K562 (cell line): ENCODE results near the gene AMBP. TPM values are rescaled to one million over a fixed set of nuclear protein-coding genes. Genes with fewer than 3 reads are reported as not detected.

ENCODE experiments used
- ATAC-seq: fragments of 200-7000 bp; cut with Tn5 transposase; 3 replicates; pipeline ENCODE4 v1.9.1; 2020; ENCODE audit warnings: moderate library complexity
- BruUV-seq: library from RNA; stranded (reverse); fragments of 400-500 nt; replicated peaks from 2 replicates; lab custom pipeline; 2021; lab: Mats Ljungman, UMichigan
- CTCF ChIA-PET: fragments of 300-600 bp; formaldehyde crosslinking; extraction: SDS; loops from one replicate; lab custom pipeline; 2021; ENCODE audit warnings: low intra/inter-chr PET ratio; lab: Yijun Ruan, JAX
- POLR2A ChIA-PET: fragments of 300-600, 350-650 bp; sonication (Branson Sonifier 250); formaldehyde crosslinking; extraction: SDS; loops from one replicate; lab custom pipeline; 2021; ENCODE audit warnings: antibody characterized with exemption, inconsistent platforms; lab: Yijun Ruan, JAX
- DNase-seq, 4 experiments: peaks; one replicate each; pipeline versions ENCODE4 v3.0.0 to v3.0.0-alpha.2; 2011 to 2018; ENCODE audit warnings: low spot score in 3 of 4, mixed read lengths in 3 of 4; ENCODE audit errors: extremely low read depth in 1 of 4
- FAIRE-seq: peaks from 2 replicates; lab custom pipeline; 2011; peaks lifted over from hg19 to GRCh38; lab: Jason Lieb, UNC
- H2AFZ ChIP-seq: 2 replicates; pipeline ENCODE4 v1.6.0; 2011; ENCODE audit warnings: low read depth, low read length, control low read depth, inconsistent platforms
- H3K27ac ChIP-seq: fragments of 200-600 bp; 3 replicates; pipeline ENCODE4 v1.8.0; 2011; ENCODE audit warnings: low read depth, mild to moderate bottlenecking, control low read depth, inconsistent platforms, low read length, moderate library complexity, mixed read lengths; ENCODE audit errors: extremely low read depth
- H3K27me3 ChIP-seq, 2 experiments: fragments of 300-600 bp in 1 of 2; 2 replicates in 1 of 2; 3 replicates in 1 of 2; pipeline versions ENCODE4 v1.6.0 to v1.8.0; 2011; ENCODE audit warnings: inconsistent platforms in 2 of 2, low read length in 2 of 2, mild to moderate bottlenecking in 1 of 2, mixed read lengths in 1 of 2, moderate library complexity in 1 of 2; ENCODE audit not compliant: control insufficient read depth in 2 of 2, insufficient read depth in 2 of 2
- H3K36me3 ChIP-seq: fragments of 300-600 bp; 3 replicates; pipeline ENCODE4 v1.8.0; 2011; ENCODE audit warnings: mild to moderate bottlenecking, low read length, inconsistent platforms; ENCODE audit not compliant: control insufficient read depth, insufficient read depth
- H3K4me1 ChIP-seq, 2 experiments: fragments of 200-600 bp in 1 of 2; replicated peaks in 1 of 2; 2 replicates in 1 of 2; 3 replicates in 1 of 2; pipeline versions ENCODE4 v1.5.1 to v1.8.0; 2011; ENCODE audit warnings: inconsistent platforms in 2 of 2, low read length in 2 of 2, mild to moderate bottlenecking in 1 of 2, mixed read lengths in 1 of 2, moderate library complexity in 1 of 2; ENCODE audit not compliant: control insufficient read depth in 2 of 2, insufficient read depth in 2 of 2
- H3K4me2 ChIP-seq: 2 replicates; pipeline ENCODE4 v1.6.1; 2011; ENCODE audit warnings: low read length, control low read depth, inconsistent platforms, mixed read lengths; ENCODE audit not compliant: insufficient read depth
- H3K4me3 ChIP-seq: fragments of 200-600 bp; sonication (generic), shearing (Covaris generic); 2 replicates; pipeline ENCODE4 v1.5.1; 2016; ENCODE audit warnings: control low read depth, inconsistent platforms
- H3K79me2 ChIP-seq: fragments of 200-600 bp; 3 replicates; pipeline ENCODE4 v1.8.0; 2011; ENCODE audit warnings: low read length, inconsistent platforms; ENCODE audit not compliant: control insufficient read depth, insufficient read depth
- H3K9ac ChIP-seq, 2 experiments: 2 replicates each; pipeline versions ENCODE4 v1.6.0 to v1.6.1; 2011; ENCODE audit warnings: low read depth in 2 of 2, low read length in 2 of 2, control low read depth in 1 of 2, inconsistent platforms in 1 of 2, mild to moderate bottlenecking in 1 of 2, mixed read lengths in 1 of 2; ENCODE audit not compliant: insufficient read depth in 1 of 2
- H3K9me1 ChIP-seq: one replicate; pipeline ENCODE4 v1.6.0; 2011; ENCODE audit warnings: inconsistent platforms, mild to moderate bottlenecking, low read length, moderate library complexity; ENCODE audit not compliant: control insufficient read depth, insufficient read depth
- H3K9me3 ChIP-seq: replicated peaks from 2 replicates; pipeline ENCODE4 v1.5.1; 2011; ENCODE audit warnings: low read depth, low read length, inconsistent platforms; ENCODE audit not compliant: control insufficient read depth, insufficient read depth
- H4K20me1 ChIP-seq: replicated peaks from 2 replicates; pipeline ENCODE4 v1.6.1; 2011; ENCODE audit warnings: low read length, inconsistent platforms, mixed read lengths; ENCODE audit not compliant: control insufficient read depth, insufficient read depth
- CREB3L1 ChIP-seq: fragments of 450-650 bp; IDR thresholded peaks from 2 replicates; pipeline ENCODE4 v1.6.1; 2014; ENCODE audit warnings: low read depth, mild to moderate bottlenecking, moderate library complexity, borderline replicate concordance
- ELK1 ChIP-seq: sonication (generic); formaldehyde crosslinking; IDR thresholded peaks from 2 replicates; pipeline ENCODE4 v1.8.1; 2022; ENCODE audit warnings: missing genetic modification reagents
- LCOR ChIP-seq: sonication (generic); formaldehyde crosslinking; IDR thresholded peaks from 2 replicates; pipeline ENCODE4 v1.8.0; 2022; ENCODE audit warnings: mild to moderate bottlenecking, missing genetic modification reagents
- NFIC ChIP-seq: fragments of 450-650 bp; IDR thresholded peaks from 2 replicates; pipeline ENCODE4 v1.6.1; 2017; ENCODE audit warnings: mild to moderate bottlenecking, inconsistent platforms
- ZFP30 ChIP-seq: fragments of 250-450 bp; sonication (Bioruptor Pico); IDR thresholded peaks from 2 replicates; pipeline ENCODE4 v1.8.0; 2022; ENCODE audit warnings: moderate library complexity, mild to moderate bottlenecking, inconsistent platforms, borderline replicate concordance
- ZFP36 ChIP-seq: fragments of 150-350 bp; IDR thresholded peaks from 2 replicates; pipeline ENCODE4 v1.6.1; 2018; ENCODE audit warnings: low read length, low read depth; ENCODE audit not compliant: partially characterized antibody
- WGBS: fragments of 100-300 bp; shearing (Covaris generic); methylation state at CpG from one replicate; pipeline ENCODE4 v1.1.6; 2016; ENCODE audit warnings: low coverage, mixed read lengths; ENCODE audit not compliant: insufficient coverage; ENCODE audit errors: missing lambda C conversion rate; 5-methylcytosine and 5-hydroxymethylcytosine counted together
- in situ Hi-C: fragments of 300-500 bp; cut with MboI; formaldehyde crosslinking; loops from 4 replicates; pipeline ENCODE4 v1.15.0; 2018; ENCODE audit warnings: inconsistent platforms, mixed read lengths
- intact Hi-C: fragments of 100-400 bp; cut with micrococcal nuclease; formaldehyde crosslinking; loops from 2 replicates; pipeline ENCODE4 v1.14.2; 2022
- polyA plus RNA-seq, 8 experiments: library from polyadenylated mRNA; depleted of rRNA in 4 of 8; stranded (reverse) in 5 of 8; unstranded in 3 of 8; fragments of >200 nt; fragmentation: Nextera tagmentation in 2 of 8; fragmentation: Illumina TruSeq in 1 of 8; extraction: Ambion mirVana in 2 of 8; extraction: Trizol in 1 of 8; gene quantifications; 2 replicates each; pipeline versions ENCODE4 v1.2.1 to v1.2.3, GENCODE V29; 2011 to 2014; ENCODE audit warnings: inconsistent platforms in 1 of 8, missing spikeins in 1 of 8
- total RNA-seq, 7 experiments: library from RNA; depleted of rRNA in 6 of 7; stranded (reverse); fragments of >200 nt in 6 of 7; fragmentation: Illumina TruSeq in 2 of 7; extraction: Trizol in 2 of 7; gene quantifications; 2 replicates each; pipeline versions ENCODE4 v1.2.1 to v1.2.3, GENCODE V29; 2011 to 2021; ENCODE audit warnings: low replicate concordance in 1 of 7

AMBP gene
- total and polyA plus RNA-seq, 9 of the 15 experiments (the other 6 are each of a cell fraction or from before 2014, with no cell fraction given), result 1.3 TPM; not detected in 8

GRCh38 chr9:114114364-114114763 lies 36.3 kb upstream of the AMBP start (continued):
- TF ChIP-seq ELK1 (CRISPR knock-in tag), result no peak
- no peak for TF ChIP-seq ZFP30 (CRISPR knock-in tag)
- no peak for TF ChIP-seq LCOR (CRISPR knock-in tag)
- TF ChIP-seq, all 486 proteins: peak for 0

GRCh38 chr9:114112778-114113584 lies 34.9 kb upstream of the AMBP start:
- in situ Hi-C loops, result no loop called here
- Histone ChIP-seq H3K27ac (no peak overlapping the region), H3K4me3 (no peak overlapping the region), H3K79me2 (no peaks in the 10 kb centered on the region), H3K27me3 (peaks cover 8 to 46% of the 10 kb centered on the region in 2 experiments; a peak in 3 of 5 replicates), H3K36me3 (no peaks in the 10 kb centered on the region), H3K4me1 (peaks cover 0 to 2% of the 10 kb centered on the region in 2 experiments; a peak in 1 of 5 replicates), H3K9ac (no peak overlapping the region), H3K9me1 (no peaks in the 10 kb centered on the region), H3K4me2 (no peak overlapping the region), H2AFZ (no peak overlapping the region), H3K9me3 (no peaks in the 10 kb centered on the region), H4K20me1 (peaks cover 3% of the 10 kb centered on the region; the same call in 1 of the 2 replicates)
- TF ChIP-seq NFIC (0 out of 2 replicates have a peak, but pooled peaks have one; percentile 20), ZFP36 (peak; percentile 29), CREB3L1 (no peak)
- BruUV-seq, result no TSS peak
- 1% methylated on average over 10 of the region's 10 CpGs for WGBS
- no peak for FAIRE-seq
- POLR2A ChIA-PET, result no interaction called here
- CTCF ChIA-PET, result no interaction called here
- no peak for ATAC-seq
- no peak for DNase-seq
- intact Hi-C loops, result no loop called here
